ENCODE data around the gene UPF3A. TPM values are rescaled to one million over a fixed set of nuclear protein-coding genes. Genes with fewer than 3 reads are reported as not detected.
"Not testable (repeated sequence)": the region's sequence is repeated elsewhere in the genome, so short reads cannot be mapped to it uniquely, and the experiment has no call there.

UPF3A gene, protein sequence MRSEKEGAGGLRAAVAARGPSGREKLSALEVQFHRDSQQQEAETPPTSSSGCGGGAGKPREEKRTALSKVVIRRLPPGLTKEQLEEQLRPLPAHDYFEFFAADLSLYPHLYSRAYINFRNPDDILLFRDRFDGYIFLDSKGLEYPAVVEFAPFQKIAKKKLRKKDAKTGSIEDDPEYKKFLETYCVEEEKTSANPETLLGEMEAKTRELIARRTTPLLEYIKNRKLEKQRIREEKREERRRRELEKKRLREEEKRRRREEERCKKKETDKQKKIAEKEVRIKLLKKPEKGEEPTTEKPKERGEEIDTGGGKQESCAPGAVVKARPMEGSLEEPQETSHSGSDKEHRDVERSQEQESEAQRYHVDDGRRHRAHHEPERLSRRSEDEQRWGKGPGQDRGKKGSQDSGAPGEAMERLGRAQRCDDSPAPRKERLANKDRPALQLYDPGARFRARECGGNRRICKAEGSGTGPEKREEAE
- 97.3 TPM for polyA plus RNA-seq (ENCODE audit: insufficient read length)

- no peak for DNase-seq (ENCODE audit: low read depth)
Observed at GRCh38 chr13:114281351-114282040, at the start of gene UPF3A. TSS of gene UPF3A (plus strand) at chr13:114281601. CDS start at chr13:114281640, 39 bp downstream.

GRCh38 chr13:114231886-114232285, 49.5 kb upstream of the UPF3A start:
- no peak for DNase-seq (ENCODE audit: low read depth)

- DNase-seq (ENCODE audit: low read depth): no peak
Observed at GRCh38 chr13:114234266-114234644, 47.1 kb upstream of the UPF3A start.

- DNase-seq (ENCODE audit: low read depth): peak; percentile 61
Observed at GRCh38 chr13:114234645-114235421, 46.6 kb upstream of the UPF3A start, which contains the start of gene CDC16. TSS of gene CDC16 (plus strand) at chr13:114234897. CDS start at chr13:114235085, 188 bp downstream.

DNA sequence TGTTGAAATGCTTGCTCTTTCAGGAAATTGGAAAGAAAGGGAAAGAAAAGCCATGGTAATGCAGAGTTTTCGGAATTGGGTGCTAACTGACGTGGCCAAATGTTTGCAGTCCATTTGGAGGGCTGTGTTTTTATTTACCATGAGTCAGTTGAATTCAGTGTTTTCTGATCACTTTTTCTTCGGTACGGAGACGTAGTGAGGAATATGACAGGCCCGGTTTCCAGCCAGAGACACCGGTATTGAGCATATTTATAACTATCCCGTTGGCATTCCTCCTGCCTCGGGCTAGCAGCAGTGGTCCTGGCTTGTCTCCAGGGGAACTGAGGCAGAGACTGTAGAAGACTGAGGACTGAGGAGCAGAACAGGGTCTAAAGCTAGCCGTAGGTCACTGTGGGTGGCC, 45.7 kb upstream of the UPF3A start:
- no peak for DNase-seq (ENCODE audit: low read depth)

GRCh38 chr13:114236227-114236626, 45.2 kb upstream of the UPF3A start:
- DNase-seq (ENCODE audit: low read depth): no peak

DNA sequence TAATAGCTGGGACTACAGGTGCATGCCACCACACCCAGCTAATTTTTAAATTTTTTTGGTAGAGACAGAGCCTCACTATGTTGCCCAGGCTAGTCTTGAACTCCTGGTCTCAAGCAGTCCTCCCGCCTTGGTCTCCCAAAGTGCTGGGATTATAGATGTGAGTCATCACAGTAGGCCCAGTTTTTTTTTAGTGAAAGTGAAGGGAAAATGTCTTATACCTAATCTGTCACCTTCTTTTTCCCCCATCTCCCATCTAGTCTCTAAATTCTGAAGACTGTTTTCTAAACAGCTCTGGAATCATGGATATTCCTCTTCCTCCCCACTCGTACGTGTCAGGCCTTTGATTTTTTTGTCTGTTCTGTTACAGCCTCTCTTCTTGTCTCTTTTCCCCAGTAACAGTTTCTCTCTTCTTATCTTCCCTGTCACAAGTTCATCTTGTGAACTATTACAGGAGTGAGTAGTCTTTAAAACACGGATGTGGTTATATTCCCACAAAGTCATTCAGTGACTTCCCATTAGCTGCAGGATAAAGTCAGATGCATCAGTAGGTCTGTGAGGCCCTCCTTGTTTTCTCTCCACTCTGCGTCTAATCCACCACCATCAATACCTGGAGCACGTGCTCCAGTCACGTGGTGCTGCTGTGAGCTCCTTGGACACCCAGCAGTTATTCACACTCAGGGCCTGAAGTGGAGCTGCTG, 43.8 kb upstream of the UPF3A start:
- no peak for DNase-seq (ENCODE audit: low read depth)

DNA sequence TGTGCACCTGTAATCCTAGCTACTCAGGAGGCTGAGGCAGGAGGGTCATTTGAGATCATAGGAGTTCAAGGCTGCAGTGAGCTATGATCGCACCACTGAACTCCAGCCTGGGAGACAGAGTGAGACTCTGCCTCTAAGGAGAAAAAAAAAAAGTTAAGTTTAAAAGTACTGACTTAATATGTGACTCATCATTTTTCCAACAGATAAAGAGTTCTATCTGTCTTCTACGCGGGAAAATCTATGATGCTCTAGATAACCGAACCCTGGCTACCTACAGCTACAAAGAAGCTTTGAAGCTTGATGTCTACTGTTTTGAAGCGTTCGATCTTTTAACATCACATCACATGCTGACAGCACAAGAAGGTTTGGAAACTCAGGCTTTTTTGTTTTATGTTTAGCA, 39.5 kb upstream of the UPF3A start:
- DNase-seq (ENCODE audit: low read depth): no peak

GRCh38 chr13:114243971-114244370, 37.4 kb upstream of the UPF3A start:
- DNase-seq (ENCODE audit: low read depth): no peak

DNA sequence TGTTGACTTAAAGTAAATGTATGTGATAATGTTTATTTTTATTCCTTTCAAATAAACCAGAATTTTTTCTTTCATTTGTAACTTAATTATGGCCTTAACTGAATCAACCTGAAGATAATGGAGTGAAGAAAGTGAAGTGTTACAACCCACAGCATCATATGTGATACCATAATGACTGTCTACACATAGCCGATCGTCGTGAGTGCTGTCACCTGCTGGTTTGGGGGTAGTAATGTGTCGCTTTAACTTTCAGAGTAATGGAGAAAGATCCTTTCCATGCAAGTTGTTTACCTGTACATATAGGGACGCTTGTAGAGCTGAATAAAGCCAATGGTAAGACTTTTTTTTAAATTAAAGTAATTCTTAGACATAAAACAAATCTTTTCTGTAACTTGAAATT, 36.8 kb upstream of the UPF3A start:
- no peak for DNase-seq (ENCODE audit: low read depth)

- DNase-seq (ENCODE audit: low read depth): no peak
Observed at GRCh38 chr13:114248011-114248410, 33.4 kb upstream of the UPF3A start.

DNA sequence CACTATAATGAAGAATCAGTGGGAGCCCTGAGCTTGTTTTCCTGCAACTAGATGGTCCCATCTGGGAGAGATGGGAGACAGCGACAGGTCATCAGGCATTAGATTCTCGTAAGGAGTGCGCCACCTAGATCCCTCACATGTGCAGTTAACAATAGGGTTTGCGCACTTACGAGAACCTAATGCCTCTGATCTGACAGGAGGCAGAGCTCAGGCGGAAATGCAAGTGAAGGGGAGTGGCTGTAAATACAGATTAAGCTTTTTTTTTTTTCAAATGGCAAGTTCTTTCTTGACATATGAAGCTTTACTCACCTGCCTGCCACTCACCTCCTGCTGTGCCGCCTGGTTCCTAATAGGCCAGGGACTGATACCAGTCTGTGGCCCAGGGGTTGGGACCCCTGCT, 32.3 kb upstream of the UPF3A start:
- no peak for DNase-seq (ENCODE audit: low read depth)

- not testable (repeated sequence) for DNase-seq (ENCODE audit: low read depth)
Observed at GRCh38 chr13:114251639-114252440, 29.6 kb upstream of the UPF3A start.

GRCh38 chr13:114256547-114256946, 24.9 kb upstream of the UPF3A start:
- DNase-seq (ENCODE audit: low read depth): no peak

- no peak for DNase-seq (ENCODE audit: low read depth)
Observed at GRCh38 chr13:114257014-114257413, 24.4 kb upstream of the UPF3A start.

DNA sequence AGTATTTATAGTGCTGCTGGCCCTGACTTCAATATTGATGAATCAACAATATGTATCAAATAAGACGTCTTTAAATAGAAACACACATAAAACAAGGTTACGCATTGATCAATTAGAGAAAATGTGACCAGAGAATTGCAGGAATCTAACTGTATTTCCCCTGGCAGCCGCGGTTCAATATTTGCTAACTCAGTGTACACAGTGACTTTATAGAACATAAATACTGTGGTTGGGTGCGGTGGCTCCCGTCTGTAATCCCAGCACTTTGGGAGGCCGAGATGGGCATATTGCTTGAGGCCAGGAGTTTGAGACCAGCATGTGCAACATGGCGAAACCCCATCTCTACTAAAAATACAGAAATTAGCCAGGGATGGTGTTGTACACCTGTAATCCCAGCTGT, 22.8 kb upstream of the UPF3A start:
- DNase-seq (ENCODE audit: low read depth): no peak

- no peak for DNase-seq (ENCODE audit: low read depth)
Observed at GRCh38 chr13:114259374-114259773, 22.0 kb upstream of the UPF3A start.

DNA sequence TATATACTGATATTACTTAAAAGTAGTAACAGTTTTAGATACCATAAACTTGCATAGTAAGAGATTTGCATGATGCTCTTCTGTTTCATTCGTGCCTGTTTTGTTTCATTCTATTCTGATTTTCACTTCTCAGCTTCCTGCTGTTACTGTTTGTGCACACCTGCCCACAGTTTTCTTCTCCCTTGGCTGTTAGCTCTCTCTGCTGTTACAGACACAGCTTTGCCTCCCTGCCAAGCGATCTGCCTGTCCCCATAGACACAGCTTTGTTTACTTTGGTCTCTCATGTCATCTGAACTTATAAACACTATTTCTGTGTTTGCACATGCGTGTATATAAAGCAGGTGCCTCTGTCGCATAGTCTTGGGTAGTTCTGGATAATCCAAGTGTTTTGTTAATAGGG, 21.4 kb upstream of the UPF3A start:
- DNase-seq (ENCODE audit: low read depth): no peak

DNA sequence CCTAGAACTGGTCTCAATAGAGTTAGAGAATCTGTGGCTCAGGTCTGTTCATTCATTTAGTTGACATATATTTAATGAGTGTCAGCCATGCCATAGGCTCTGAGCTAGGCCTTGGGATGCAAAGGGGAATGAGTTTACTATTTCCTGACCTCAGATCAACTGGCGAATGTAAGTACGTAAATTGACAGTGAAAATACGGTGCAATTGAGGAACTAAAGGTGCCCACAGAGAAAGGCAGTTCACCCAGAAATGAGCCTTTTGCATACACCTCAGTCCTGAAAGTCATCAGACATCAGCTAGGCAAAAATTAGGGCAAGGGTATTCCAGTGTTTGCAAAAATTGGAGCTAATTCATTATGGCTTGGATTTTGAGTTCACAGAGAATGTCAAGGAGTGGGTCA, 20.6 kb upstream of the UPF3A start:
- DNase-seq (ENCODE audit: low read depth): no peak

GRCh38 chr13:114261328-114261965, 20.0 kb upstream of the UPF3A start:
- no peak for DNase-seq (ENCODE audit: low read depth)
